PC-9 (cell line): ENCODE results near the gene CCDC91. TPM values are rescaled to one million over a fixed set of nuclear protein-coding genes. Genes with fewer than 3 reads are reported as not detected.

ENCODE experiments used
- BruUV-seq: library from RNA; stranded (reverse); fragments of 400-500 nt; replicated peaks from 2 replicates; lab custom pipeline; 2021; lab: Mats Ljungman, UMichigan
- CTCF ChIA-PET: fragments of 300-600 bp; sonication (Branson Sonifier 250); formaldehyde crosslinking; loops from one replicate; lab custom pipeline; 2022; ENCODE audit warnings: antibody characterized with exemption; lab: Charles Lee
- POLR2A ChIA-PET: fragments of 300-600 bp; sonication (Branson Sonifier 250); formaldehyde crosslinking; loops from one replicate; lab custom pipeline; 2022; ENCODE audit warnings: antibody characterized with exemption; ENCODE audit not compliant: unreplicated experiment; lab: Charles Lee
- DNase-seq, 2 experiments: peaks; one replicate each; pipeline versions ENCODE4 v3.0.0 to v3.0.0-alpha.2; 2015 to 2022; ENCODE audit warnings: mixed read lengths in 1 of 2
- H2AFZ ChIP-seq: fragments of 200-600 bp; sonication (generic); 2 replicates; pipeline ENCODE4 v1.8.1; 2017; ENCODE audit warnings: antibody characterized with exemption
- H3F3A ChIP-seq: fragments of 200-600 bp; sonication (generic); 2 replicates; pipeline ENCODE4 v1.8.1; 2017; ENCODE audit warnings: antibody characterized with exemption, mild to moderate bottlenecking, low read depth; ENCODE audit not compliant: insufficient read depth
- H3K27ac ChIP-seq: fragments of 200-600 bp; sonication (generic); 2 replicates; pipeline ENCODE4 v1.6.1; 2016; ENCODE audit warnings: mixed run types
- H3K27me3 ChIP-seq: fragments of 200-600 bp; sonication (generic); 2 replicates; pipeline ENCODE4 v1.6.1; 2016; ENCODE audit warnings: low read depth, mixed run types; ENCODE audit not compliant: insufficient read depth
- H3K36me3 ChIP-seq: fragments of 200-600 bp; sonication (generic); 2 replicates; pipeline ENCODE4 v1.6.1; 2016; ENCODE audit warnings: low read depth, mixed run types
- H3K4me1 ChIP-seq: fragments of 200-600 bp; sonication (generic); replicated peaks from 2 replicates; pipeline ENCODE4 v1.6.1; 2016; ENCODE audit warnings: mixed run types; ENCODE audit not compliant: insufficient read depth
- H3K4me2 ChIP-seq: fragments of 200-600 bp; sonication (generic); 2 replicates; pipeline ENCODE4 v1.6.1; 2017; ENCODE audit warnings: mixed run types
- H3K4me3 ChIP-seq: fragments of 200-600 bp; sonication (generic); 2 replicates; pipeline ENCODE4 v1.6.1; 2016; ENCODE audit warnings: mixed run types
- H3K79me2 ChIP-seq: fragments of 200-600 bp; sonication (generic); 2 replicates; pipeline ENCODE4 v1.6.1; 2017; ENCODE audit warnings: low read depth, mixed run types
- H3K9me2 ChIP-seq: fragments of 200-600 bp; sonication (generic); 2 replicates; pipeline ENCODE4 v1.8.1; 2017; ENCODE audit warnings: mild to moderate bottlenecking; ENCODE audit not compliant: insufficient read depth
- H3K9me3 ChIP-seq: fragments of 200-600 bp; sonication (generic); 2 replicates; pipeline ENCODE4 v1.8.1; 2016; ENCODE audit warnings: low read depth; ENCODE audit not compliant: insufficient read depth
- H4K20me1 ChIP-seq: fragments of 200-600 bp; sonication (generic); 2 replicates; pipeline ENCODE4 v1.8.1; 2017; ENCODE audit not compliant: insufficient read depth
- CTCF ChIP-seq: fragments of 200-600 bp; sonication (generic); conservative IDR thresholded peaks from 2 replicates; pipeline ENCODE4 v1.6.1; 2017; ENCODE audit warnings: mixed run types, antibody characterized with exemption, mild to moderate bottlenecking, moderate library complexity
- EZH2 ChIP-seq: fragments of 200-600 bp; sonication (generic); IDR thresholded peaks from 2 replicates; pipeline ENCODE4 v1.8.0; 2017; ENCODE audit warnings: antibody characterized with exemption, low read depth
- intact Hi-C: fragments of 100-400 bp; cut with micrococcal nuclease; formaldehyde crosslinking; loops from one replicate; pipeline ENCODE4 v1.10.0; 2022; ENCODE audit not compliant: unreplicated experiment
- total RNA-seq: library from RNA; stranded (reverse); gene quantifications from 2 replicates; pipeline ENCODE4 v1.2.3, GENCODE V29; 2021

CCDC91 gene
- total RNA-seq, 1 experiment from 2014 or later, result 38.9 TPM

- H3K9me2 ChIP-seq, result 0 out of 2 replicates have a peak, but pooled peaks cover 3% of the 10 kb centered on the region
- POLR2A ChIA-PET, result no interaction called here
Measured at GRCh38 chr12:28180786-28181185, 9.5 kb upstream of the CCDC91 start.

GRCh38 chr12:28184375-28184774 is 5.9 kb upstream of the CCDC91 start:
- TF ChIP-seq CTCF (no peak), EZH2 (no peak)
- H3K79me2 ChIP-seq, result peaks cover 2% of the 10 kb centered on the region; the same call in 1 of the 2 replicates
- BruUV-seq, result no TSS peak
- H3K4me1 ChIP-seq, result peaks cover 7% of the 10 kb centered on the region; the same call in 1 of the 2 replicates
- intact Hi-C loops, result no loop called here
- 0 out of 2 replicates have a peak, but pooled peaks cover 3% of the 10 kb centered on the region for H3K9me2 ChIP-seq
- no peak overlapping the region for H3K4me2 ChIP-seq
- no peaks in the 10 kb centered on the region; the same call in 1 of the 2 replicates for H3F3A ChIP-seq
- H4K20me1 ChIP-seq, result no peaks in the 10 kb centered on the region
- H3K27ac ChIP-seq, result no peak overlapping the region
- H3K4me3 ChIP-seq, result no peak overlapping the region
- no peak for DNase-seq
- CTCF ChIA-PET, result no interaction called here
- no peaks in the 10 kb centered on the region for H3K27me3 ChIP-seq
- no peaks in the 10 kb centered on the region for H3K36me3 ChIP-seq
- POLR2A ChIA-PET, result no interaction called here
- no peaks in the 10 kb centered on the region; the same call in 1 of the 2 replicates for H3K9me3 ChIP-seq
- H2AFZ ChIP-seq, result no peak overlapping the region

More at GRCh38 chr12:28180786-28181185, 9.5 kb upstream of the CCDC91 start:
- H3K27ac ChIP-seq, result no peak overlapping the region
- no TSS peak for BruUV-seq
- TF ChIP-seq CTCF, result no peak
- TF ChIP-seq EZH2, result no peak
- H3F3A ChIP-seq, result no peaks in the 10 kb centered on the region
- H3K36me3 ChIP-seq, result no peaks in the 10 kb centered on the region
- CTCF ChIA-PET, result no interaction called here
- H3K27me3 ChIP-seq, result no peaks in the 10 kb centered on the region
- DNase-seq, result no peak
- no peak overlapping the region for H2AFZ ChIP-seq
- no peaks in the 10 kb centered on the region for H3K79me2 ChIP-seq
- H3K4me2 ChIP-seq, result no peak overlapping the region
- no peak overlapping the region for H3K4me3 ChIP-seq
- H3K9me3 ChIP-seq, result no peaks in the 10 kb centered on the region; the same call in 1 of the 2 replicates
- no peaks in the 10 kb centered on the region; the same call in 1 of the 2 replicates for H4K20me1 ChIP-seq
- intact Hi-C loops, result no loop called here
- no peaks in the 10 kb centered on the region for H3K4me1 ChIP-seq

GRCh38 chr12:28186500-28186899 is 3.8 kb upstream of the CCDC91 start:
- Histone ChIP-seq H3K4me1 (peaks cover 15% of the 10 kb centered on the region), H3F3A (peaks cover 12% of the 10 kb centered on the region), H3K79me2 (peaks cover 14% of the 10 kb centered on the region), H3K9me3 (no peaks in the 10 kb centered on the region; the same call in 1 of the 2 replicates), H3K4me3 (no peak overlapping the region), H3K4me2 (no peak overlapping the region), H2AFZ (no peak overlapping the region), H3K36me3 (no peaks in the 10 kb centered on the region), H4K20me1 (no peaks in the 10 kb centered on the region), H3K27ac (no peak overlapping the region), H3K27me3 (no peaks in the 10 kb centered on the region), H3K9me2 (0 out of 2 replicates have a peak, but pooled peaks cover 3% of the 10 kb centered on the region)
- CTCF ChIA-PET, result no interaction called here
- POLR2A ChIA-PET, result no interaction called here
- no peak for TF ChIP-seq EZH2
- no peak for TF ChIP-seq CTCF
- no TSS peak for BruUV-seq
- intact Hi-C loops, result no loop called here
- DNase-seq, result no peak
